NCI-H1092 treated with DMSO at 0.1 percent for 48 hours (cell line): ENCODE measurements around the gene SEPTIN10.

Experiments used
- DNase-seq: peaks from one replicate; lab custom pipeline; 2025; lab: John Stamatoyannopoulos, UW

The SEPTIN10 gene

DNA sequence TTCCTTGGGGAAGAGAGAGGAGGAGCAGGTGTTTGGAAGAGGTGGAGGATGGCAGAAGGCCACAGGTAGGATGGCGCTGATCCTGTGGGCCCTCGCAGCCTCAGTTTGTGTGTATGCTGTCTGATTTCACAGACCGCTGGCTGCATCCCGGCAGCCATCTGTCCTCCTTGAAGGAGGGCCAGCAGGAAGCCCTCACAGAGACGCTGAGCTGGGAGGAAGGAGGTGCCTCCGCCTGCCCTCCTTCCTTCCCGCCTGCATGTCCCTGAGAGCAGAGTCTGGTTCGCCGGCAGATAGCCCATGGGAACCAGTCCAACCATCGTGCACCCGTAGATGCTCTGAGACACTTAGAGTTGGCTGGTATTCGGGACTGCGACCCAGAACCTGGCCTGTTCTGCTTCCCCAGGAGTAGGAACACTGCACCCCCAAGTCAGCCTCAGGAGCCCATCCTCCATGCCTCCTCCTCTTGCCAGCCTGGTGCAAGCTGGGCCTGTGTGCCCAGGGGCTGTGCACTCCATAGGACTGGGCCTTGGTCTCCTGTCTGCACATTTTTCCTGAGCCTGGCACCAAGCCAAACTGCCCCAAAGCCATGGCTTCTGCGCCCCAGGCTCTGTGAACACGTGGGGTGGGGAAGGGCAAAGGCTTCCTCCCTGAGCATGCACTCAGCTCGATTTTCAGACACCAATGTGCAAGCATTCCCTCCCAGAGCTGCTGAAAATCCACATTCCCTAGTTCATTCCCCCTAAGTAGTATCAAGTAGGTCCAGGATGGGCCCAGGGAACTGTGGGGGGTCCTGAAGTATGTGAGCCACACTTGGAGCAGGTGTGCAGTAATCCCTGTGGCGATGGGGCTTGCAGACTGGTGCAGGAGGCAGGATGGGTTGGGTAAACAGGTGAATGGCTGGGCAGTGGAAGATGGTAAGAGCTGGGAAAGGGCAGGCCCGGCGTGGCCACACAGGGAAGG, 115.6 kb downstream of the SEPTIN10 start:
- DNase-seq = no peak

GRCh38 chr2:109497463-109497862, 116.3 kb downstream of the SEPTIN10 start:
- no peak for DNase-seq

GRCh38 chr2:109494351-109494750, 119.4 kb downstream of the SEPTIN10 start:
- DNase-seq = no peak

DNA sequence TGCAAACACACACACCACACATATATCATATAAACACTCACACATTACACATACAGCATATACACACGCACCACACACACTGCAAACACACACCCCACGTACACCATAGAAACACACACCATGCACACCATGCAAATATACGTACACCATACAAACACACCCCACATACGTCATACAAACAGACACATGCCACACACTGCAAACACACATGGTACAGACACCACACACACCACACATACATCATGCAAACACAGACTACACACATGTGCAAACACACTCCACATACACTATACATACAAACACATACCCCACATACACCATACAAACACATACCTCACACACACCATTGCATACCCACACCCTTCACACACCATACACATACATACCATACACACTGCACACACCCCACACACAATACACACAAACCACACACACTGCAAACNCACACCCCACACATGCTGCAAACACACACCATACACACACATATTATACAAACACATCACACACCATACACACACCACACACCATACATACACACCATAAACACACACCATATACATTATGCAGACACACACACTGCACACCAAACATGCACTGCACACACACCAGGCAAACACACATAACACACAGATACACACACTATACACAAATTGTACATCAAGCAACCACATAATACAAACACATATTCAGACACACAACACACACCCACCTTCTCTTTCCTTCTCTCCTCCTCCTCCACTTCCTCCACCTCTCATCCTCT, 120.4 kb downstream of the SEPTIN10 start:
- no peak for DNase-seq
